22Rv1 (cell line): ENCODE results near the gene ACYP2.
"Not testable (repeated sequence)": the region's sequence is repeated elsewhere in the genome, so short reads cannot be mapped to it uniquely, and the experiment has no call there.

Experiments used
- ZFX ChIP-seq: fragments of 450-650 bp; IDR thresholded peaks from 2 replicates; pipeline ENCODE4 v1.6.1; 2017; ENCODE audit warnings: antibody characterized with exemption, borderline replicate concordance
- TF ChIP-seq, protein P1 (sequence below): fragments of 450-650 bp; IDR thresholded peaks from 2 replicates; pipeline ENCODE4 v1.5.1; 2017; ENCODE audit warnings: mild to moderate bottlenecking

DNA sequence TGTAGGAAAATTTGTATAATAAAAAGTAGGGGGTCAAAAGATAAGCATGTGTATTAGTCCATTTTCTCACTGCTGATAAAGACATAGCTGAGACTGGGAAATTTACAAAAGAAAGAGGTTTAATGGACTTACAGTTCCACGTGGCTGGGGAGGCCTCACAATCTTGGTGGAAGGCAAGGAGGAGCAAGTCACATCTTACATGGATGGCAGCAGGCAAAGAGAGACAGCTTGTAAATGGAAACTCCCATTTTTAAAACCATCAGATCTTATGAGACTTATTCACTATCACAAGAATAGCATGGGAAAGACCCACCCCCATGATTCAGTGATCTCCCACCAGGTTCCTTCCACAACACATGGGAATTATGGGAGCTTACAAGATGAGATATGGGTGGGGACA, 149.7 kb downstream of the ACYP2 start:
- TF ChIP-seq, protein P1, sequence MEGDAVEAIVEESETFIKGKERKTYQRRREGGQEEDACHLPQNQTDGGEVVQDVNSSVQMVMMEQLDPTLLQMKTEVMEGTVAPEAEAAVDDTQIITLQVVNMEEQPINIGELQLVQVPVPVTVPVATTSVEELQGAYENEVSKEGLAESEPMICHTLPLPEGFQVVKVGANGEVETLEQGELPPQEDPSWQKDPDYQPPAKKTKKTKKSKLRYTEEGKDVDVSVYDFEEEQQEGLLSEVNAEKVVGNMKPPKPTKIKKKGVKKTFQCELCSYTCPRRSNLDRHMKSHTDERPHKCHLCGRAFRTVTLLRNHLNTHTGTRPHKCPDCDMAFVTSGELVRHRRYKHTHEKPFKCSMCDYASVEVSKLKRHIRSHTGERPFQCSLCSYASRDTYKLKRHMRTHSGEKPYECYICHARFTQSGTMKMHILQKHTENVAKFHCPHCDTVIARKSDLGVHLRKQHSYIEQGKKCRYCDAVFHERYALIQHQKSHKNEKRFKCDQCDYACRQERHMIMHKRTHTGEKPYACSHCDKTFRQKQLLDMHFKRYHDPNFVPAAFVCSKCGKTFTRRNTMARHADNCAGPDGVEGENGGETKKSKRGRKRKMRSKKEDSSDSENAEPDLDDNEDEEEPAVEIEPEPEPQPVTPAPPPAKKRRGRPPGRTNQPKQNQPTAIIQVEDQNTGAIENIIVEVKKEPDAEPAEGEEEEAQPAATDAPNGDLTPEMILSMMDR, result not testable (repeated sequence)
- TF ChIP-seq ZFX, result not testable (repeated sequence)
